NCI-H2029 treated with DMSO at 0.1 percent for 48 hours (cell line): Measurements from ENCODE around the gene CREB1.
"Not testable (repeated sequence)": the region's sequence is repeated elsewhere in the genome, so short reads cannot be mapped to it uniquely, and the experiment has no call there.

Experiments
- DNase-seq: peaks from one replicate; lab custom pipeline; 2025; lab: John Stamatoyannopoulos, UW

Gene CREB1

DNA sequence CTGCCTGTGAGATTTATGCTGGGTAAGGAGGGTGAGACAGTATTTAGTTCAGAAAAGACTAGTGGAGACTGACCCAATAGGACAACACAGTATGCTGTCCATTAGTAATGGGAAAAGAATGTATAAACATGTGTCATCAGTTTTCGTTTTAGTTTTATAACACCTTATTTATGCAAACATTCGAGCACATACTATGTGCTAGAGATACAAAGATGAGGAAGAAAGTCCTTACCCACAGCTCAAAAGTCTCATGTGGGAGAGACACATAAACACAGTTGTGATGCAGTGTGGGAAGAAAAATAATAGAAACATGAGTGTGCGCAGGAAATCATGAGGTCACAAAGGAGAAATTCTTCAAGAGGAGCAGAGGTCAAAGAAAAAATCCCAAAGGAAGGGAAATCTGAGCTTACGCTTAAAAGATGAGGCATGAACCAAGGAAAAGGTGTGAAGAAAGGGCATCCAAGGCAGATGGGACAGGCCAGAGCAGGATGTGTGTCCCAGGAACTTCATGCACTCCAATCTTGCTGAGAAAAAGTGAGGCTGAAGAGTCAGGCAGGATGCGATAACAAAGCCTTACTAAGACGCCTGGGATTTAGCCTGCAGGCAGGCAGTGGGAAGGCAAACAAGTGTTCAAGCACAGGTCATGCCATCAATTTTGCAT is 87.4 kb downstream of the CREB1 start:
- DNase-seq, result no peak

- DNase-seq, result no peak
These were observed 90.0 kb downstream of the CREB1 start for GRCh38 chr2:207619764-207620203.

DNA sequence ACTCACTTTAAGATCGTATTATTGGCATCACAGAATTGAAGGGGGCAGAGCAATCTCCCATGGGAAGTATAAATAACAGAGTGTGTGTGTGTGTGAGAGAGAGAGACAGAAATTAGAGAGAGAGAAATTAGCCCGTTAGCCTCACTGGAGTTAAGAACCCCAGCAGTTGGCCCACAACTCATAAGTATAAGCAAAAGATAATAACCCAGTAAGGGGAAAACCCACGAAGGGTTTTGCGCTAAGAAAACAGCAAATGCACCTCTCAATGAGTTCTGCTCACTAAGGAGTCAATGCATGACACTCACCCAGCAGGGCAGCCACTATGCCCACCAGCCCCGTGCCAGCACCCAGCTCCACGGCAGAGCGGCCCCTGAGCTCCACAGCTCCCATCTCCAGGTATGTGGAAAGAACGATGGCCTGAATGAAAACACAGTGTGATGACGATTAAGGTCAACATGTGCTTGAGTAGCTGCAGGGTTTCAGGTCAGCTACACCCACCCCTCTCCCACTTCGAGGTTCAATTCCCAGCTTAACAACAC is 91.8 kb downstream of the CREB1 start:
- no peak for DNase-seq

- DNase-seq, result no peak
These were observed 94.6 kb downstream of the CREB1 start for GRCh38 chr2:207624185-207625013.

GRCh38 chr2:207625014-207625907 is 95.5 kb downstream of the CREB1 start, which contains the start of gene METTL21A:
TSS of gene METTL21A (minus strand) at chr2:207625394. CDS start at chr2:207624375, 1,019 bp downstream.
- peak; percentile 44 for DNase-seq

DNA sequence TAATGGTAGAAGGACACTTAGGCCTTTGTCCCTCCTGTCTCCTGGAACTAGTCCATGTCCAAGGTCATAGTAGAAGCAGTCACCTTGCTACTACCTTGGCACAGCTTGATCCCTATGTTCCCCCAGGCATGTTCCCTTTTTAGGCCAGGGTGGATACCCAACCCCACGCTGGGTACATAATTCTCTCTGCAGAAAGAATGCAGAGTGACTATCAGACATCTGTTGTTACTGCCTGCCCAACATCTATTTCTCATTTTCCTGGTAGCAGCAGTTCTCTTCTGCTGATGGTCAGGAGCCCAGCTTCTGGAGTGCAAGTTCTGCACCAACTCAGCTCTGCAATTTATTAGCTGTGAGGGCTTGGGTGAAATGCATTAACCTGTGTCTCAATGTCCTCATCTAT is 99.8 kb downstream of the CREB1 start:
- no peak for DNase-seq

DNA sequence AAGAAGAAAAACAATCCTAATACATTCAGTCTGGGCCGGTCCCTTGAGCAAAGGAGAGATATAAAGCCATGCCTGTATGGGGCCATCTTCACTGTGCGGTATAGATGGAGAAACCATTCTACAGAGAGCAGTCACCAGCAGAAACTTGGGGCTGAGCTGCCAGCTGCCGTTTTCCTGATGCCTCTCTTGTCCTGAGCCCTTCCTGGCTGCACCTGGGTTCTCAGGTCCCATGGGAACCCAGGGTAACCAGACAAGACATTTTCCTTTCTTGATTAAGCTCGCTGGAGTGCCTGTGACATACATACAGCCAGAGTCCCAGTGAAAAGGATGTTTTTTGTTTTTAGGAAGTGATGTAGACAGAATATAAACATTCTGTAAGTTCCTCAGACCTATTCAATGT is 100.7 kb downstream of the CREB1 start:
- no peak for DNase-seq

GRCh38 chr2:207632575-207633493 is 103.1 kb downstream of the CREB1 start:
- DNase-seq, result no peak

DNA sequence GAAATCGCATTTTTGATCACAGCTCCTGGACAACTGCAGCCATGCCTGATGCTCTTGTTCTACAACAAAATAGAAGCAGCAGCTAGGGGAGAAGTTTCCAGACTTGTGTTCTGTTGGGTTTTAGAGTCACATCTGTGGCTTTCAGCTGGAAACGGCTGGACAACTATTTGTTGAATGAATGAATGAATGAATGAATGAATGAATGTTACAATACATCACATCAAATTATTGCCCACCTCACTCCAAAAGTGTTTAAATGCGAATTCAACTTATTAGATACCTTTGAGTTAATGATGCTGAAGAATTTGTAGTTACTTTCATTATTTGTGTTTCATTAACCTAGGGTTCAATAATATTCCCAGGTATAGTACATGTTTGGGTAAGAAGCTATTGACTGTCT is 103.9 kb downstream of the CREB1 start:
- no peak for DNase-seq

DNA sequence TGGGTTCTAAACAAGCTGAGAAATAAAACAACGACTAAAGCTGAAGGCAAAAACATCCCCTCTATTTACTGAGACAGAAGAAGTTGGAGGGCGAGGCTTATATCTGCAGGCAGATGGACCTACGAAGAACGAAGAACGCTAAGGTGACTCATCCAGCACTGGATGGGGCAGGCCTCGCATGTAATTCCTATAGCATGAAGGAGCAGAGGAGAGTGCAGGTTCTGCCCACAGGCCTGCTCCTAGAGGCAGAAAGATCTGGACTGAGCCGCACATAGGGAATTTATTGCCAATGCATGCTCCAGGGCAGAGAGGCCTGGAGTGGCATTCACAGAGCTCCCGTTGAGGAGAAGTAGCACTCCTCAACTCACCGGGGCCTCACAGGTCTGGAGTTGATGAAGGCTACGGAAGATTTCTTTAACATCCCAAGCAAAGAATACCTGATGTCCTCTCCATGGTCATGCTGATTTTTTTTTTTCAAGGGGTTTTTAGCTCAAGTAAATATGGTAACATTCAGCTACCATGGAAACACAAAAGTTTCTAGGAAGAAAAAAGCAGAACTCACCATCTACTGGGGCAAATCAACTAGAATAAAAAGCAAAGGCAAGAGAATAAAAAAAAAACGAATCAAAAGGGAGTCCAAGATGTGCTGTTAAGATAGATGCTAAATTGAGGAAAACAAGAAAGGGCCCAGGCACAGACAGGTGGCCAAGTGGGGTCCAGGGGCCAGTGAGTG is 105.9 kb downstream of the CREB1 start:
- no peak for DNase-seq

DNA sequence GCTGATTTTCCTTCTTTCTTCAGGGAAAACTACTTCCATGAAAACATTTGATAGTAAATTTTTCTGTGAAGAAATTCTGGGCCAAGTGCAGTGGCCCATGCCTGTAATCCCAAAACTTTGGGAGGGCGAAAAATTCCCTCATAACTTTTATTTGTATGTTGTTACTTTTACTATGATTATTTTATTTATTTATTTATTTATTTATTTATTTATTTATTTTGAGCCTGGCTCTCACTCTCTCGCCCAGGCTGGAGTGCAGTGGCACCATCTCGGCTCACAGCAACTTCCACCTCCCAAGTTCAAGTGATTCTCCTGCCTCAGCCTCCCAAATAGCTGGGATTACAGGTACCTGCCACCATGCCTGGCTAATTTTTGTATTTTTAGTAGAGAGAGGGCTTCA is 109.5 kb downstream of the CREB1 start:
- DNase-seq, result not testable (repeated sequence)

DNA sequence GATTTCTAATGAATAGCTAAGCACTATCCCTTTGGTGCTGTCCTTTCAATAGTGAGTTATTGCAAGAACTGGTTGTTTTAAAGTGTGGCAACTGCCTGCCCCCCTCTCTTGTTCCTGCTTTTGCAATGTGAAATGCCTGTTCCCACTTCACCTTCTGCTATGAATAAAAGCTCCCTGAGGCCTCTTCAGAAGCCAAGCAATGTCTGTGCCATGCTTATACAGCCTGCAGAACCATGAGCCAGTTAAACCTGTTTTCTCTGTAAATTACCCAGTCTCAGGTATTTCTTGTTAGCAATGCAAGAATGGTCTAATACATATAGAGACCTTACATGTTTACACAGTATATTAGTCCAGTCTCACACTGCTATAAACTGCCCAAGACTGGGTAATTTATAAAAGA is 110.4 kb downstream of the CREB1 start:
- DNase-seq, result no peak

GRCh38 chr2:207640661-207641060 is 110.9 kb downstream of the CREB1 start:
- no peak for DNase-seq

- no peak for DNase-seq
These were observed 114.1 kb downstream of the CREB1 start for GRCh38 chr2:207643892-207644291.

- not testable (repeated sequence) for DNase-seq
These were observed 116.8 kb downstream of the CREB1 start for GRCh38 chr2:207646582-207646981.
